HepG2 (cell line): ENCODE data around the gene PRICKLE2. TPM values are rescaled to one million over a fixed set of nuclear protein-coding genes. Genes with fewer than 3 reads are reported as not detected.

ENCODE experiments used
- ATAC-seq: fragments of 200-7000 bp; cut with Tn5 transposase; 3 replicates; pipeline ENCODE4 v1.9.1; 2020; ENCODE audit warnings: mild to moderate bottlenecking, moderate library complexity
- BruUV-seq: library from RNA; stranded (reverse); fragments of 400-500 nt; replicated peaks from 2 replicates; lab custom pipeline; 2021; lab: Mats Ljungman, UMichigan
- CTCF ChIA-PET: fragments of 300-600 bp; formaldehyde crosslinking; extraction: SDS; loops from one replicate; lab custom pipeline; 2021; ENCODE audit warnings: low total read pairs, inconsistent platforms, low intra/inter-chr PET ratio; lab: Yijun Ruan, JAX
- POLR2A ChIA-PET: fragments of 350-600 bp; sonication (Branson Sonifier 250); formaldehyde crosslinking; loops from one replicate; lab custom pipeline; 2020; ENCODE audit warnings: antibody characterized with exemption, inconsistent platforms; lab: Yijun Ruan, JAX
- DNase-seq: peaks from one replicate; pipeline ENCODE4 v3.0.0-alpha.2; 2015; ENCODE audit warnings: low spot score
- FAIRE-seq: peaks from 3 replicates; lab custom pipeline; 2011; peaks lifted over from hg19 to GRCh38; lab: Jason Lieb, UNC
- H2AFZ ChIP-seq: one replicate; pipeline ENCODE4 v1.6.1; 2011; ENCODE audit warnings: low read length, inconsistent platforms
- H3K27ac ChIP-seq: fragments of 300-600 bp; 3 replicates; pipeline ENCODE4 v1.8.0; 2011; ENCODE audit warnings: mixed run types, mild to moderate bottlenecking, mixed read lengths, low read length, inconsistent platforms; ENCODE audit not compliant: insufficient read depth; ENCODE audit errors: extremely low read length
- H3K27me3 ChIP-seq, 2 experiments: fragments of 200-600 bp in 1 of 2; 2 replicates in 1 of 2; 3 replicates in 1 of 2; pipeline versions ENCODE4 v1.6.0 to v1.8.0; 2011; ENCODE audit warnings: low read length in 2 of 2, mild to moderate bottlenecking in 2 of 2, moderate library complexity in 2 of 2, inconsistent platforms in 1 of 2; ENCODE audit not compliant: insufficient read depth in 2 of 2, control insufficient read depth in 1 of 2
- H3K36me3 ChIP-seq, 2 experiments: fragments of 200-600 bp in 1 of 2; replicated peaks in 1 of 2; 2 replicates in 1 of 2; 3 replicates in 1 of 2; pipeline versions ENCODE4 v1.5.1 to v1.8.0; 2011; ENCODE audit warnings: low read length in 2 of 2, inconsistent platforms in 1 of 2; ENCODE audit not compliant: insufficient read depth in 2 of 2, control insufficient read depth in 1 of 2
- H3K4me1 ChIP-seq: 2 replicates; pipeline ENCODE4 v1.5.1; 2012; ENCODE audit warnings: low read length, inconsistent platforms; ENCODE audit not compliant: insufficient read depth
- H3K4me2 ChIP-seq: 2 replicates; pipeline ENCODE4 v1.6.0; 2011; ENCODE audit warnings: low read depth, low read length, inconsistent platforms
- H3K4me3 ChIP-seq, 3 experiments: fragments of 200-600 bp in 1 of 3; sonication (generic), shearing (Covaris generic) in 1 of 3; replicated peaks in 1 of 3; 2 replicates each; pipeline ENCODE4 v1.5.1; 2011 to 2016; ENCODE audit warnings: low read length in 3 of 3, inconsistent platforms in 2 of 3, low read depth in 2 of 3, mild to moderate bottlenecking in 2 of 3, control low read depth in 1 of 3, mixed read lengths in 1 of 3; ENCODE audit not compliant: insufficient read depth in 1 of 3
- H3K79me2 ChIP-seq: one replicate; pipeline ENCODE4 v1.6.1; 2011; ENCODE audit warnings: low read length, inconsistent platforms; ENCODE audit not compliant: insufficient read depth
- H3K9ac ChIP-seq: 2 replicates; pipeline ENCODE4 v1.6.0; 2011; ENCODE audit warnings: mild to moderate bottlenecking, low read depth, low read length, inconsistent platforms; ENCODE audit not compliant: insufficient read depth
- H3K9me3 ChIP-seq: 2 replicates; pipeline ENCODE4 v1.5.1; 2012; ENCODE audit warnings: mild to moderate bottlenecking, low read length
- H4K20me1 ChIP-seq: 2 replicates; pipeline ENCODE4 v1.6.0; 2011; ENCODE audit warnings: inconsistent platforms, mild to moderate bottlenecking, low read length, moderate library complexity; ENCODE audit not compliant: insufficient read depth
- LCORL ChIP-seq, 2 experiments: fragments of 450-650 bp in 1 of 2; sonication (generic) in 1 of 2; formaldehyde crosslinking in 1 of 2; IDR thresholded peaks; 2 replicates each; pipeline versions ENCODE4 v1.5.0 to v1.6.1; 2017 to 2020; ENCODE audit warnings: antibody characterized with exemption in 1 of 2, missing genetic modification reagents in 1 of 2
- MIXL1 ChIP-seq: IDR thresholded peaks from 2 replicates; pipeline ENCODE4 v1.6.1; 2016
- REXO4 ChIP-seq: sonication (generic); formaldehyde crosslinking; IDR thresholded peaks from 2 replicates; pipeline ENCODE4 v1.8.0; 2022; ENCODE audit warnings: missing genetic modification reagents, mild to moderate bottlenecking, borderline replicate concordance
- WGBS: methylation state at CpG from one replicate; pipeline ENCODE4 v1.1.6; 2017; ENCODE audit warnings: low lambda C conversion rate; 5-methylcytosine and 5-hydroxymethylcytosine counted together
- in situ Hi-C: cut with HindIII; loops from 2 replicates; pipeline ENCODE4 v1.10.0; 2017; ENCODE audit warnings: low pct_unique_long_range_greater_than_20kb; ENCODE audit not compliant: extremely low pct_ligation_motif_present
- intact Hi-C: fragments of 100-400 bp; cut with micrococcal nuclease; formaldehyde crosslinking; loops from one replicate; pipeline ENCODE4 v1.10.0; 2022; ENCODE audit not compliant: unreplicated experiment
- polyA plus RNA-seq, 8 experiments: library from polyadenylated mRNA; depleted of rRNA in 3 of 8; stranded (reverse) in 7 of 8; unstranded in 1 of 8; fragments of >200 nt; fragmentation: Illumina TruSeq in 4 of 8; extraction: Trizol in 4 of 8; gene quantifications; 2 replicates each; pipeline versions ENCODE4 v1.2.1 to v1.2.3, GENCODE V29; 2011 to 2016; ENCODE audit warnings: low read depth in 4 of 8, missing spikeins in 1 of 8, mixed read lengths in 1 of 8; ENCODE audit not compliant: insufficient read depth in 1 of 8
- total RNA-seq, 5 experiments: library from RNA; depleted of rRNA; stranded (reverse); fragments of >200 nt; fragmentation: Illumina TruSeq; extraction: Trizol; gene quantifications; 2 replicates each; pipeline ENCODE4 v1.2.3, GENCODE V29; 2016; ENCODE audit warnings: low read depth in 1 of 5
- TF ChIP-seq, protein P1 (sequence below): sonication (generic); formaldehyde crosslinking; IDR thresholded peaks from 2 replicates; pipeline ENCODE4 v1.4.0; 2020; ENCODE audit warnings: missing genetic modification reagents, mild to moderate bottlenecking, borderline replicate concordance
- TF ChIP-seq, protein P2 (sequence below): sonication (generic); formaldehyde crosslinking; IDR thresholded peaks from 2 replicates; pipeline ENCODE4 v1.5.0; 2020; ENCODE audit warnings: mild to moderate bottlenecking, missing genetic modification reagents

The PRICKLE2 gene
- total and polyA plus RNA-seq, 2 of the 13 experiments (the other 11 are each of a cell fraction or from before 2014, with no cell fraction given): 0.01 to 0.07 TPM

DNA sequence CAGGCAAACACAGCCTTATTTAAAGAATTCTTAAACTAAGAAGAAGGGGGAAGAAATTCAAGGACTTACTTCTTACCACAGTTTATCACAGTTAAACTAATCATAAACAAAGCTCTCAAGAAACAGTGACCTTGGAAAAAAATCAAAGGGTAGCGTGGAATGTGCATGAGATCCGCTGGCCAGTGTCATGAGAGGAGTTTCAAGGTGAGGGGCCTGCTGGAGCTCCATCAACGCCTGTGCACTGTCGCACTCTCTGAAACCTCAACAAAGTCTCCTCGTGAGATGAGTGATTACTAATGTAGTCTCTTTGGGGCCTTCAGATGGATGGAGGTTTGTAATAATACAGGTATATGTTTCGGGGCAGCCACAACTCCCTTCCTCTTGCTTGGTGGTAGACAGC, 28.4 kb upstream of the PRICKLE2 start:
- no TSS peak for BruUV-seq
- 80% methylated on average over 6 of the region's 6 CpGs for WGBS
- Histone ChIP-seq H3K79me2 (no peaks in the 10 kb centered on the region), H3K27me3 (no peaks in the 10 kb centered on the region), H3K4me3 (no peak overlapping the region), H3K36me3 (no peaks in the 10 kb centered on the region), H3K4me2 (no peak overlapping the region), H3K4me1 (peaks cover 53% of the 10 kb centered on the region), H3K9ac (no peak overlapping the region), H3K9me3 (no peaks in the 10 kb centered on the region), H3K27ac (no peak overlapping the region), H2AFZ (no peak overlapping the region), H4K20me1 (no peaks in the 10 kb centered on the region)
- no peak for FAIRE-seq
- POLR2A ChIA-PET: no interaction called here
- ATAC-seq: no peak
- TF ChIP-seq LCORL (IDR thresholded peaks at IDR 0.05) (no peak), LCORL (CRISPR knock-in tag; IDR thresholded peaks at IDR 0.05) (no peak), REXO4 (CRISPR knock-in tag) (no peak), MIXL1 (CRISPR knock-in tag) (no peak)
- TF ChIP-seq, protein P1, sequence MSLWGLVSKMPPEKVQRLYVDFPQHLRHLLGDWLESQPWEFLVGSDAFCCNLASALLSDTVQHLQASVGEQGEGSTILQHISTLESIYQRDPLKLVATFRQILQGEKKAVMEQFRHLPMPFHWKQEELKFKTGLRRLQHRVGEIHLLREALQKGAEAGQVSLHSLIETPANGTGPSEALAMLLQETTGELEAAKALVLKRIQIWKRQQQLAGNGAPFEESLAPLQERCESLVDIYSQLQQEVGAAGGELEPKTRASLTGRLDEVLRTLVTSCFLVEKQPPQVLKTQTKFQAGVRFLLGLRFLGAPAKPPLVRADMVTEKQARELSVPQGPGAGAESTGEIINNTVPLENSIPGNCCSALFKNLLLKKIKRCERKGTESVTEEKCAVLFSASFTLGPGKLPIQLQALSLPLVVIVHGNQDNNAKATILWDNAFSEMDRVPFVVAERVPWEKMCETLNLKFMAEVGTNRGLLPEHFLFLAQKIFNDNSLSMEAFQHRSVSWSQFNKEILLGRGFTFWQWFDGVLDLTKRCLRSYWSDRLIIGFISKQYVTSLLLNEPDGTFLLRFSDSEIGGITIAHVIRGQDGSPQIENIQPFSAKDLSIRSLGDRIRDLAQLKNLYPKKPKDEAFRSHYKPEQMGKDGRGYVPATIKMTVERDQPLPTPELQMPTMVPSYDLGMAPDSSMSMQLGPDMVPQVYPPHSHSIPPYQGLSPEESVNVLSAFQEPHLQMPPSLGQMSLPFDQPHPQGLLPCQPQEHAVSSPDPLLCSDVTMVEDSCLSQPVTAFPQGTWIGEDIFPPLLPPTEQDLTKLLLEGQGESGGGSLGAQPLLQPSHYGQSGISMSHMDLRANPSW: no peak
- TF ChIP-seq, protein P2, sequence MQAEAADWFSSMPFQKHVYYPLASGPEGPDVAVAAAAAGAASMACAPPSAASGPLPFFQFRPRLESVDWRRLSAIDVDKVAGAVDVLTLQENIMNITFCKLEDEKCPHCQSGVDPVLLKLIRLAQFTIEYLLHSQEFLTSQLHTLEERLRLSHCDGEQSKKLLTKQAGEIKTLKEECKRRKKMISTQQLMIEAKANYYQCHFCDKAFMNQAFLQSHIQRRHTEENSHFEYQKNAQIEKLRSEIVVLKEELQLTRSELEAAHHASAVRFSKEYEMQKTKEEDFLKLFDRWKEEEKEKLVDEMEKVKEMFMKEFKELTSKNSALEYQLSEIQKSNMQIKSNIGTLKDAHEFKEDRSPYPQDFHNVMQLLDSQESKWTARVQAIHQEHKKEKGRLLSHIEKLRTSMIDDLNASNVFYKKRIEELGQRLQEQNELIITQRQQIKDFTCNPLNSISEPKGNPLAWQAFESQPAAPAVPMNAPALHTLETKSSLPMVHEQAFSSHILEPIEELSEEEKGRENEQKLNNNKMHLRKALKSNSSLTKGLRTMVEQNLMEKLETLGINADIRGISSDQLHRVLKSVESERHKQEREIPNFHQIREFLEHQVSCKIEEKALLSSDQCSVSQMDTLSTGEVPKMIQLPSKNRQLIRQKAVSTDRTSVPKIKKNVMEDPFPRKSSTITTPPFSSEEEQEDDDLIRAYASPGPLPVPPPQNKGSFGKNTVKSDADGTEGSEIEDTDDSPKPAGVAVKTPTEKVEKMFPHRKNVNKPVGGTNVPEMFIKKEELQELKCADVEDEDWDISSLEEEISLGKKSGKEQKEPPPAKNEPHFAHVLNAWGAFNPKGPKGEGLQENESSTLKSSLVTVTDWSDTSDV (CRISPR knock-in tag): no peak
- intact Hi-C loops (no loop called here), in situ Hi-C loops (no loop called here)
- CTCF ChIA-PET: no interaction called here
- no peak for DNase-seq
